Neutrophil (primary cell): ENCODE results near the gene NRG2.

Source experiments
- H3K27ac ChIP-seq: fragments of 200-600 bp; sonication (generic); 2 replicates; pipeline ENCODE4 v1.5.1; 2016; ENCODE audit warnings: mild to moderate bottlenecking, moderate library complexity
- H3K27me3 ChIP-seq: fragments of 200-600 bp; sonication (generic); 2 replicates; pipeline ENCODE4 v1.6.0; 2016; ENCODE audit warnings: mild to moderate bottlenecking
- H3K36me3 ChIP-seq: fragments of 200-600 bp; sonication (generic); 2 replicates; pipeline ENCODE4 v1.5.1; 2017
- H3K4me1 ChIP-seq, 2 experiments: fragments of 200-600 bp in 1 of 2; sonication (generic) in 1 of 2; 1 replicate in 1 of 2; 2 replicates in 1 of 2; pipeline versions ENCODE4 v1.5.1 to v1.6.1; 2013 to 2016; ENCODE audit warnings: low read depth in 1 of 2, low read length in 1 of 2, mild to moderate bottlenecking in 1 of 2, moderate library complexity in 1 of 2; ENCODE audit not compliant: control insufficient read depth in 1 of 2, insufficient read depth in 1 of 2
- H3K4me3 ChIP-seq, 2 experiments: fragments of 200-600 bp in 1 of 2; sonication (generic) in 1 of 2; 1 replicate in 1 of 2; 2 replicates in 1 of 2; pipeline ENCODE4 v1.5.1; 2013 to 2016; ENCODE audit warnings: low read depth in 1 of 2, low read length in 1 of 2, mild to moderate bottlenecking in 1 of 2, moderate library complexity in 1 of 2
- H3K9me3 ChIP-seq: fragments of 200-600 bp; sonication (generic); 2 replicates; pipeline ENCODE4 v1.5.1; 2016
- CTCF ChIP-seq: fragments of 200-600 bp; sonication (generic); IDR thresholded peaks from 2 replicates; pipeline ENCODE4 v1.5.1; 2016; ENCODE audit warnings: antibody characterized with exemption

The NRG2 gene

DNA sequence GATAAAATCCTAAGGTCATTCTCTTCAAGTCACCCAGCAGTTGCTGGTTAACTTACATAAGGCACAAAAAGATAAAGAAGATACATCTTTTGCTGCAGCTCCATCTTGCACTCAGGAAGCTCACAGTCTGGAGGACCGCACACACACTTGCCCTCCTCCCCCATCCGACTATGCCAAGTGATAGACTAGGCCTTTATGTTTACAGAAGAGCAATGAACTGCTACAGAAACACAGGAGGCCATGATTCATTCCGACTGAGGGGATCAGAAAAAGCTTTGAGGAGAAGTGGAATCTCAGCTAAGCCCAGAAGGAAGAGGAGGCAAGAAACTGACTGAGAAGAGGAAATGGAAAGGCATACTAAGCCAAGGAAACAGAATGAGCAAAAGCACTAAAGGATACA is 17.4 kb downstream of the NRG2 start:
- Histone ChIP-seq H3K9me3 (no peaks in the 10 kb centered on the region), H3K27me3 (peaks cover 87% of the 10 kb centered on the region), H3K4me3 (no peak overlapping the region), H3K36me3 (no peaks in the 10 kb centered on the region), H3K27ac (no peak overlapping the region), H3K4me1 (no peaks in the 10 kb centered on the region)
- TF ChIP-seq CTCF = no peak

DNA sequence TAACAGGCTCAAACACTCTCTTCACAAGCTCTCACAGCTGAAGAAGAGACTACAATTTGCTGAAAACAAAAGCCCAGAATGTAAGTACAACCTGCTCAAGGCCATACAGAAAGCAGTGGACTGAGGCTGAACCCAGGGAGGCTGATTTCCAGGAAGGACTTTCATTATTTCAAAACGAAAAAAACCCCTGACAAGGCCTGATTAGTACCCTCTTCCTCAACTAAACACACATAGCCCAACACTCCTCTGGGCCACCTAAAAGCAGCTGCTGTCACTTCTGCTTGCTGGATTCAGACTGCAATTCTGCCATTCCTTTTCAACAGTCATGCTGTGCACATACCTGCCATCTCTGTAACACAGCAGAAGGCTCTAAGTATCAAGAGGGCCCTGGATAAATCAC is 18.2 kb downstream of the NRG2 start:
- no peak for TF ChIP-seq CTCF
- no peaks in the 10 kb centered on the region for H3K36me3 ChIP-seq
- no peak overlapping the region for H3K27ac ChIP-seq
- peaks cover 87% of the 10 kb centered on the region for H3K27me3 ChIP-seq
- no peak overlapping the region for H3K4me3 ChIP-seq
- H3K4me1 ChIP-seq = no peaks in the 10 kb centered on the region
- no peaks in the 10 kb centered on the region for H3K9me3 ChIP-seq

- TF ChIP-seq CTCF = no peak
- Histone ChIP-seq H3K4me3 (no peak overlapping the region), H3K27ac (no peak overlapping the region), H3K4me1 (no peaks in the 10 kb centered on the region), H3K27me3 (peaks cover 87% of the 10 kb centered on the region), H3K9me3 (no peaks in the 10 kb centered on the region), H3K36me3 (no peaks in the 10 kb centered on the region)
Measured at GRCh38 chr5:140023611-140024191, 19.4 kb downstream of the NRG2 start.

GRCh38 chr5:140020601-140021177 is 22.4 kb downstream of the NRG2 start:
- TF ChIP-seq CTCF = no peak
- Histone ChIP-seq H3K27me3 (peaks cover 89% of the 10 kb centered on the region), H3K4me1 (no peaks in the 10 kb centered on the region), H3K36me3 (no peaks in the 10 kb centered on the region), H3K4me3 (no peak overlapping the region), H3K27ac (no peak overlapping the region), H3K9me3 (no peaks in the 10 kb centered on the region)

DNA sequence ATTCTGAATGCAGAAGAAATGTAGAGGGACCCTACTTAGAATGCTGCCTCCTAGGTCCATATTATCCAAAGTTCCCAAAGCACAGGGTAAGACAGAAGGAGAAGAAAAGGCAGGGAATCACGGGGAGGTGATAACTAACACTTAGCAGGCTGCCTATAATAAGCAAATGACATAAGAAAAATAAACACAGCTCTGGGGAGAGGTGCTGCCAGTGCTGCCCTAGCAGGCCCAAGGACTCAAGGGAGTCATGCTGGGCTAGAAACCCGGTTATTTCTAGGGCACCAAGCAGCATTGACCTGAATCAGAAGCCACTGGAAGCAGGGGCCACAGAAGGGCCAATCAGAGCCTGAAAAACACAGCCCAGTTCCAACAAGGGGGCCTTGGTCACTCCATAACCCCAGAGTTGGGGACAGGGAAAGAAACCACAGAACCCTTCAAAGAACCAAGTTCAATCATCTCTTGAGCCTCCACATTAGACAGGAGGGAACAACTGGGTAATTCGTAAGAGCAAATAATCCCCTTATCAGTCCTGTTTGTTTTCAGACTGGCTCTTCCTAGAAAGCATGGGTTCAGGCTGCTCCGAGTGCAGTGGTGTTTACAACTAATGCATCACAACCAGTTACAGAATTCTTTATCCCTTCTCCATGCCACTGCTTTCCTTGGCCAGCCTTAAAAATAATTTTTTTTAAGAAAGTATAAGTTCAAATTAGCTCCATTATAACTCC is 24.0 kb downstream of the NRG2 start:
- peaks cover 84% of the 10 kb centered on the region for H3K27me3 ChIP-seq
- H3K9me3 ChIP-seq = no peaks in the 10 kb centered on the region
- H3K4me3 ChIP-seq = no peak overlapping the region
- no peaks in the 10 kb centered on the region for H3K36me3 ChIP-seq
- H3K27ac ChIP-seq = no peak overlapping the region
- H3K4me1 ChIP-seq = no peaks in the 10 kb centered on the region
- TF ChIP-seq CTCF = no peak
